ENCODE measurements around the gene PTCD2.

Gene PTCD2

DNA sequence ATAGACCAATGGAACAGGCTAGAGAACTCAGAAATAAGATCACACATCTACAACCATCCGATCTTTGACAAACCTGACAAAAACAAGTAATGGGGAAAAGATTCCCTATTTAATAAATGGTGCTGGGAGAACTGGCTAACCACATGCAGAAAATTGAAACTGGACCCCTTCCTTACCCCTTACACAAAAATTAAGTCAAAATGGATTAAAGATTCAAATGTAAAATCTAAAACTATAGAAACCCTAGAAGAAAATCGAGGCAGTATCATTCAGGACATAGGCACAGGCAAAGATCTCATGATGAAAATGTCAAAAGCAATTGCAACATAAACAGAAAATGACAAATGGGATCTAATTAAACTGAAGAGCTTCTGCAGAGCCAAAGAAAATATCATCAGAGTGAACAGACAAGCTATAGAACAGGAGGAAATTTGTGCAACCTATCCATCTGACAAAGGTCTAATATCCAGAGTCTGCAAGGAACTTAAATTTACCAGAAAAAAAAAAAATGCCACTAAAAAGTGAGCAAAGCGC, 43.9 kb upstream of the PTCD2 start:
- TF ChIP-seq, protein P1, sequence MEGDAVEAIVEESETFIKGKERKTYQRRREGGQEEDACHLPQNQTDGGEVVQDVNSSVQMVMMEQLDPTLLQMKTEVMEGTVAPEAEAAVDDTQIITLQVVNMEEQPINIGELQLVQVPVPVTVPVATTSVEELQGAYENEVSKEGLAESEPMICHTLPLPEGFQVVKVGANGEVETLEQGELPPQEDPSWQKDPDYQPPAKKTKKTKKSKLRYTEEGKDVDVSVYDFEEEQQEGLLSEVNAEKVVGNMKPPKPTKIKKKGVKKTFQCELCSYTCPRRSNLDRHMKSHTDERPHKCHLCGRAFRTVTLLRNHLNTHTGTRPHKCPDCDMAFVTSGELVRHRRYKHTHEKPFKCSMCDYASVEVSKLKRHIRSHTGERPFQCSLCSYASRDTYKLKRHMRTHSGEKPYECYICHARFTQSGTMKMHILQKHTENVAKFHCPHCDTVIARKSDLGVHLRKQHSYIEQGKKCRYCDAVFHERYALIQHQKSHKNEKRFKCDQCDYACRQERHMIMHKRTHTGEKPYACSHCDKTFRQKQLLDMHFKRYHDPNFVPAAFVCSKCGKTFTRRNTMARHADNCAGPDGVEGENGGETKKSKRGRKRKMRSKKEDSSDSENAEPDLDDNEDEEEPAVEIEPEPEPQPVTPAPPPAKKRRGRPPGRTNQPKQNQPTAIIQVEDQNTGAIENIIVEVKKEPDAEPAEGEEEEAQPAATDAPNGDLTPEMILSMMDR (IDR thresholded peaks at IDR 0.05) = no peak

DNA sequence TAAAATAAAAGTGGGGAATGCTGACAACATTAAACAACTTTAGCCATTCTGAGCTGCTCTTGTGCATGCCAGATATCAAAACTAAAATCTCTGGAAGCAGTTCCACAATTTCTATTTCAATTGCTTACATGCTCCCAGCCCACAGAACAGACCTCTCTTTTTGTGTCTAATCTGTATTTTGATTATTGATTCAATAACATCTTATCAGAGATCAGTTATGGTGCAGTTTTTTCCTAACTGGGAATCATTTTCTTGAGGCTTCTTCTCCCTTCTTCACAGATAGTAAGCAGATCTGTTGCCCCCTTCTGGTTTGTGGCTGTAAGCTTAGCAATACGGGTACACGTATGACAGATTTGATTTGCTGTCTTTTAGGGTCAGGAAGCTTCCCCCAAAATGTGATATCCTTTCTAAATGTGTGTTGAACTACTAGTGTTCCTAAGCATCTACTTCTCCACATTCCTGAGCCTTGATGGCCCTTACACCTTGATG, 39.5 kb upstream of the PTCD2 start:
- no peak overlapping the region for H3K27ac ChIP-seq
- no peaks in the 10 kb centered on the region for H3K9me3 ChIP-seq (ENCODE audit: control insufficient read depth, low read length)

More for the DNA sequence above, 43.9 kb upstream of the PTCD2 start:
- Histone ChIP-seq H3K9me3 (ENCODE audit: control insufficient read depth, low read length) (no peaks in the 10 kb centered on the region), H2AFZ (no peak overlapping the region), H3K4me2 (ENCODE audit: low read length) (no peak overlapping the region), H3K4me3 (ENCODE audit: low read depth, low read length) (no peak overlapping the region), H3K27me3 (ENCODE audit: control insufficient read depth, insufficient read depth, low read length) (no peaks in the 10 kb centered on the region), H3K9ac (no peak overlapping the region), H3K27ac (no peak overlapping the region), H3K36me3 (ENCODE audit: control insufficient read depth, insufficient read depth, low read length) (no peaks in the 10 kb centered on the region), H3K79me2 (peaks cover 17% of the 10 kb centered on the region), H3K4me1 (no peaks in the 10 kb centered on the region)

DNA sequence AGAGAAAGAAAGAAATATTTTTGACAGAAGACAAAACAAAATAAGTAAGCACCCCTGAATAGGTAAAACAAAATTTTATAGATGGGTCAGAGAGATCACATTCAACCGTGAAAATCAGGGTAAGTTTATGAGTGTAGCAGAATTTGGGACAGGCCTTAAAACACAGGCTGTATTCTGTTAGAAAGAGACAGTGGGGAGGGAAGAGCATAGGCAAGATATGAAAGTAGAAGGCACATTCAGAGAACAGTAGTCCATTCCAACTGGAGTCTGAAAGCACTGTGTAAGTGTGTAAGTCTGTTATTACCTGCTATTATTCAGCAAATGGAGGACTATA, 38.8 kb upstream of the PTCD2 start:
- peaks cover 6% of the 10 kb centered on the region for H3K79me2 ChIP-seq
- peak overlapping the region; percentile 2 for H3K27ac ChIP-seq
- no peak overlapping the region for H2AFZ ChIP-seq
- TF ChIP-seq, protein P1 (IDR thresholded peaks at IDR 0.05) = no peak
- no peak overlapping the region for H3K4me2 ChIP-seq (ENCODE audit: low read length)
- H3K36me3 ChIP-seq (ENCODE audit: control insufficient read depth, insufficient read depth, low read length) = no peaks in the 10 kb centered on the region
- H3K27me3 ChIP-seq (ENCODE audit: control insufficient read depth, insufficient read depth, low read length) = no peaks in the 10 kb centered on the region
- H3K4me1 ChIP-seq = no peaks in the 10 kb centered on the region
- H3K9me3 ChIP-seq (ENCODE audit: control insufficient read depth, low read length) = no peaks in the 10 kb centered on the region
- no peak overlapping the region for H3K9ac ChIP-seq
- H3K4me3 ChIP-seq (ENCODE audit: low read depth, low read length) = no peak overlapping the region

More for the DNA sequence above, 39.5 kb upstream of the PTCD2 start:
- Histone ChIP-seq H3K36me3 (ENCODE audit: control insufficient read depth, insufficient read depth, low read length) (no peaks in the 10 kb centered on the region), H2AFZ (no peak overlapping the region), H3K4me3 (ENCODE audit: low read depth, low read length) (no peak overlapping the region), H3K9ac (no peak overlapping the region), H3K79me2 (peaks cover 11% of the 10 kb centered on the region), H3K27me3 (ENCODE audit: control insufficient read depth, insufficient read depth, low read length) (no peaks in the 10 kb centered on the region), H3K4me2 (ENCODE audit: low read length) (no peak overlapping the region), H3K4me1 (no peaks in the 10 kb centered on the region)
- TF ChIP-seq, protein P1 (IDR thresholded peaks at IDR 0.05) = no peak

DNA sequence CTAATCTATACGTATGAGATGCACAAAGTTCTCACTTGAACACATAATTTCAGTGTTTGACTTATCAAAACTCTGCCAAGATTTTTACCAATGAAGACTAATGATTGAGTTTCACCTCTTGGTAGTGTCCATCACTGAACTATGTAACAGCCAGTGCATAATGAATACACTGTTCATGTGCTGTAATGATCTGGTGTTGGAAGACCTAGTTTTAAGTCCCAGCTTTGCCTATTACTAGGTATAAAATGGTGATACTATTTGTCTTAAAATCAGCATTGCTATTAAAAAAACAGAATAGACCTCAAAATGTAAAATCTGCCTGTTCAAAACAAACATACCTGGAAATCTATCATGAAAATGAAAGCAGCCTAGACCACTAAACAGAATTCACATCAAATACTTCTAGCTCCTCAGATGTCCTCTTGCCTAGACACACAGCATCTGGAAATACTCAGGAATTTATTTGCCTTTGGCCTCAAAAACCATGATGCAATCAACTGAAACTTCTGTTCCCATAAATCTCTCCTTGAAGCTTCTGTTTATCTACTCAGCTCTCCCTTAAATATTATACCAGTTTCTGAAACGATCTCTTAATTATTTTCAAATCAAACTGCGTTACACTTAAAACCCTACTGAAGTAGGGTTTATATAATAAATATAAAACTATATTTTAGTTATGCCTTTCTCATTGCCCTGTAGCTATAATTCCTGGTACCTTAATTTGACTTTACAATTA, 38.2 kb upstream of the PTCD2 start:
- H3K4me2 ChIP-seq (ENCODE audit: low read length) = no peak overlapping the region
- H2AFZ ChIP-seq = no peak overlapping the region
- H3K27ac ChIP-seq = peak overlapping the region; percentile 12
- no peaks in the 10 kb centered on the region for H3K9me3 ChIP-seq (ENCODE audit: control insufficient read depth, low read length)
- H3K4me1 ChIP-seq = no peaks in the 10 kb centered on the region
- no peaks in the 10 kb centered on the region for H3K27me3 ChIP-seq (ENCODE audit: control insufficient read depth, insufficient read depth, low read length)
- H3K36me3 ChIP-seq (ENCODE audit: control insufficient read depth, insufficient read depth, low read length) = no peaks in the 10 kb centered on the region
- no peak overlapping the region for H3K4me3 ChIP-seq (ENCODE audit: low read depth, low read length)
- H3K9ac ChIP-seq = no peak overlapping the region
- TF ChIP-seq, protein P1 (IDR thresholded peaks at IDR 0.05) = no peak
- H3K79me2 ChIP-seq = peaks cover under 1% of the 10 kb centered on the region
